IgD-negative memory B cell (primary cell): ENCODE results near the gene AIPL1. TPM values are rescaled to one million over a fixed set of nuclear protein-coding genes. Genes with fewer than 3 reads are reported as not detected.

Source experiments
- H3K27ac Mint-ChIP-seq, 3 donors: one replicate each; pipeline ENCODE4 v1.8.0; 2020 to 2022; ENCODE audit warnings: mild to moderate bottlenecking in 3 of 3, mixed read lengths in 3 of 3, moderate library complexity in 1 of 3
- H3K27me3 Mint-ChIP-seq: one replicate; pipeline ENCODE4 v1.8.0; 2021; ENCODE audit warnings: mixed read lengths
- H3K36me3 Mint-ChIP-seq: one replicate; pipeline ENCODE4 v1.8.0; 2020; ENCODE audit warnings: mild to moderate bottlenecking, mixed read lengths
- H3K4me1 Mint-ChIP-seq, 3 donors: one replicate each; pipeline ENCODE4 v1.8.0; 2020 to 2022; ENCODE audit warnings: mixed read lengths in 3 of 3, mild to moderate bottlenecking in 1 of 3
- H3K4me3 Mint-ChIP-seq, 4 donors: one replicate each; pipeline ENCODE4 v1.8.0; 2020 to 2022; ENCODE audit warnings: mild to moderate bottlenecking in 4 of 4, mixed read lengths in 4 of 4, moderate library complexity in 3 of 4
- H3K9me3 Mint-ChIP-seq, 3 donors: one replicate each; pipeline ENCODE4 v1.8.0; 2020 to 2021; ENCODE audit warnings: mixed read lengths in 3 of 3, mild to moderate bottlenecking in 1 of 3
- polyA plus RNA-seq: library from polyadenylated mRNA; unstranded; fragments of 300-500 nt; fragmentation: Illumina TruSeq; gene quantifications from one replicate; pipeline ENCODE4 v1.2.3, GENCODE V29; 2021

Gene AIPL1
- polyA plus RNA-seq, 1 donor from 2014 or later: not detected

DNA sequence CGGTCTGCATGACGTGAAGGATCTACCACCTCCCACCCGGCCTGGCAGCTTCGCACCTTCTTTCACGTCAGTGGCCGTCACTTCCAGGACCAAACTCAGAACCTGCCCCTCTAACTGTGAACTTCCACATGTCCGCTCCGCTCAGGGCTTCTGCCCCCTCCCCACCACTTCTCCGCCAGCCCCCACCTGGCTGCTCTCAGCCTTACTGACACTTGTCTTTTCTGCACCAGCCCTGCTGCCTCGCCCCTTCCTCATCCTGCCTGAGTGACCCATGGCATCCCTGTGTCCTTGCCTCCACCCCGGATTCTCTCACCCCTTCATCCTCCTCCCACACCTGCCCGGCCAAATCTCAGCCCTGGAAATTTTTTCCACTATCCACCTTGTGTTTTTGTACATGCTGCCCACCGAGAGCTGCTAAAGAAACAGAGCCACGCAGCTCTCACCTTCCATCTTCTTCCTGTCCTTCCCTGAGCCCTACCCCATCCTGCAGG, 23.6 kb upstream of the AIPL1 start:
- peaks cover 4 to 7% (median 7%) of the 10 kb centered on the region in 3 donors for H3K4me1 Mint-ChIP-seq
- H3K9me3 Mint-ChIP-seq: no peaks in the 10 kb centered on the region
- H3K27ac Mint-ChIP-seq: no peak overlapping the region
- H3K36me3 Mint-ChIP-seq: no peaks in the 10 kb centered on the region
- H3K4me3 Mint-ChIP-seq: no peak overlapping the region
- H3K27me3 Mint-ChIP-seq: peaks cover 7% of the 10 kb centered on the region

- Mint-ChIP-seq H3K27me3 (peaks cover 7% of the 10 kb centered on the region), H3K36me3 (no peaks in the 10 kb centered on the region), H3K9me3 (no peaks in the 10 kb centered on the region), H3K4me3 (no peak overlapping the region), H3K4me1 (peaks cover 7 to 9% (median 8%) of the 10 kb centered on the region in 3 donors), H3K27ac (no peak overlapping the region)
Observed at GRCh38 chr17:6457688-6458459, 23.0 kb upstream of the AIPL1 start.

DNA sequence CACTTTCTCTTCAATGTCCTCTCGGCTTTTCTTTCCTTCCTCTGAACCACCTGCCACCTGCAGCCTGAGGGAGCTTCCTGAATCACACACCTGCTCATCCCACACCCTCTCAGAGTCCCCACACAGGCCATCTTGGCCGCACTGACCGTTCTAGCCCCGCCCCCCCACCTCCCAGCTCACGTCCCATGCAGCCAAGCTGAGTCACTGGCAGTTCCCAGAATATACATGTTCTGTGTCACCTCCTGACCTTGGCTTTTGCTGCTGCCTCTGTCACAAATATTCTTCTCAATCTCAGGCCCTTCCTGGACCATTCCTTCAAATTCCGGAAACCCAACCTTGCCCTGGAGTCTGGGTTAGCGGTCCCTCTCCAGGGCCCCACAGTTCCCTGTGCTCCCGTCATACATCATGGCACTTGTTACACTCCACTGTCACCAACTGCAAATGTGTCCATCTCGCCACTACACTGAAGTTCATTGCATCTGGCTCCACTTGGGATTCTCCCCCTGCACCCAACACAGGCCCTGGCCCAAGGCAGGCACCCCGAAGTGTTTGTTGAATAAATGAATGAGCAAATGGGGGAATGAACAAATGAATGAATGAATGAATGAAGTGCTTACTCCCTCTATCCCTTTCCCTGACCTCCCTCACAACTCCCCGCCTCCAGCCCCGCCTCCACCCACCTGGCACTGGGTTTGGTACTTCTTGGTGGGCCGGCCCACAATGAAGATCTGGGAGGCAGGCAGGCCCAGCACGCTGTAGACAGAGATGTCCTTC, 22.2 kb upstream of the AIPL1 start:
- Mint-ChIP-seq H3K4me1 (peaks cover 6 to 14% (median 8%) of the 10 kb centered on the region in 3 donors), H3K27me3 (peaks cover 5% of the 10 kb centered on the region), H3K27ac (peak overlapping the region in 1 of 3 donors; percentile 29), H3K9me3 (no peaks in the 10 kb centered on the region), H3K36me3 (no peaks in the 10 kb centered on the region), H3K4me3 (no peak overlapping the region)

- Mint-ChIP-seq H3K27ac (peak overlapping the region in 1 of 3 donors; percentile 6), H3K9me3 (no peaks in the 10 kb centered on the region), H3K4me3 (peak overlapping the region in 1 of 4 donors; percentile 19), H3K36me3 (no peaks in the 10 kb centered on the region), H3K27me3 (peaks cover 5% of the 10 kb centered on the region), H3K4me1 (peaks cover 7 to 14% (median 8%) of the 10 kb centered on the region in 3 donors)
Observed at GRCh38 chr17:6456321-6456720, 21.4 kb upstream of the AIPL1 start.

GRCh38 chr17:6455321-6455705, 20.4 kb upstream of the AIPL1 start:
- H3K27ac Mint-ChIP-seq: peak overlapping the region in 1 of 3 donors; percentile 92
- peaks cover 5% of the 10 kb centered on the region for H3K27me3 Mint-ChIP-seq
- peaks cover 11 to 17% (median 13%) of the 10 kb centered on the region in 3 donors for H3K4me1 Mint-ChIP-seq
- peak overlapping the region in 3 of 4 donors; percentile 48 to 85 (median 82) for H3K4me3 Mint-ChIP-seq
- H3K9me3 Mint-ChIP-seq: no peaks in the 10 kb centered on the region
- no peaks in the 10 kb centered on the region for H3K36me3 Mint-ChIP-seq

DNA sequence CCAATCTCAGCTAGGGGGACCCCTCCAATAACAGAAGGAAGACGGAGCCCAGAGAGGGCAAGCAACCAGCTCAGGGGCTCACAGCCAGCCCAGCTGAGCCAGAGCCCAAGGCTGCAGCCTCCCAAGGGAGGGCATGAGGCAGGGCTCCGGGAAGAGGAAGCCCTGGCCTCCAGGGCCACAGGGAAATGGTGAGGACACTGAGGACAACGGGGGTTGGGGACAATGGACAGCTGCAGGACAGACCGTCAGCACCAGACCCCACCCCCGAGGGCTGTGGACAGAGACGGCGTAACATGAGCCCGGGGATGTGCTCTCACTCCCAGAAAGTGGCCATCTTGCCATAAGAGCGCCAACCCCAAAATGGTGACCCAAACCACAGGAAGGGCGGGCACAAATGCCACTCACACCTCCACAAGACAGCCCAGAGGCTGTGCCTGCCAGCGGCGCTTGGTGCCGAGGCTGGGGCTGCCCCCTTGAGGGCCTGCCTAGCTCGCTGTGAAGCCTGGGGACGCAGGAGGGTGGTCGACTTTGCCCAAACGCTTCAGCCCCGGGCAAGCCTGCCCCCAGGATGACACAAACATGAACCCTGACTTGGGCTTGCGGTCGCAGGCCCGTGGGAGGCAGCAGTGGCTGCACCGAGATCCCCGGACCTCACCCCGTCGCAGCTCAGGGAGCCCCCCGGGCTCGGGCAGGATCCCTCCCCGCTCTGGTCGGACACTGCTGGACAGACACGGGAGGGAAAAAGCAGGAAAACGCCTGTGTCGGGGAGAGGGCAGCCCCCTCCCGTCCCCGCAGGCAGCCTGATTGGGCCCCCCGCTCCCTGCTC, 19.8 kb upstream of the AIPL1 start:
- Mint-ChIP-seq H3K27me3 (peaks cover 3% of the 10 kb centered on the region), H3K9me3 (no peaks in the 10 kb centered on the region), H3K27ac (peak overlapping the region in 1 of 3 donors; percentile 56), H3K4me3 (no peak overlapping the region), H3K4me1 (peaks cover 11 to 17% (median 13%) of the 10 kb centered on the region in 3 donors), H3K36me3 (no peaks in the 10 kb centered on the region)

- Mint-ChIP-seq H3K27me3 (peaks cover 4% of the 10 kb centered on the region), H3K9me3 (no peaks in the 10 kb centered on the region), H3K27ac (peak overlapping the region; percentile 53 to 75 (median 56)), H3K36me3 (no peaks in the 10 kb centered on the region), H3K4me3 (peak overlapping the region in 1 of 4 donors; percentile 82), H3K4me1 (peaks cover 11 to 17% (median 13%) of the 10 kb centered on the region in 3 donors)
Observed at GRCh38 chr17:6453279-6454024, 18.5 kb upstream of the AIPL1 start.

GRCh38 chr17:6452471-6453266, 17.7 kb upstream of the AIPL1 start:
- peaks cover 4% of the 10 kb centered on the region for H3K27me3 Mint-ChIP-seq
- H3K4me3 Mint-ChIP-seq: no peak overlapping the region
- H3K27ac Mint-ChIP-seq: no peak overlapping the region
- H3K4me1 Mint-ChIP-seq: peaks cover 11 to 17% (median 13%) of the 10 kb centered on the region in 3 donors
- H3K9me3 Mint-ChIP-seq: no peaks in the 10 kb centered on the region
- H3K36me3 Mint-ChIP-seq: no peaks in the 10 kb centered on the region

DNA sequence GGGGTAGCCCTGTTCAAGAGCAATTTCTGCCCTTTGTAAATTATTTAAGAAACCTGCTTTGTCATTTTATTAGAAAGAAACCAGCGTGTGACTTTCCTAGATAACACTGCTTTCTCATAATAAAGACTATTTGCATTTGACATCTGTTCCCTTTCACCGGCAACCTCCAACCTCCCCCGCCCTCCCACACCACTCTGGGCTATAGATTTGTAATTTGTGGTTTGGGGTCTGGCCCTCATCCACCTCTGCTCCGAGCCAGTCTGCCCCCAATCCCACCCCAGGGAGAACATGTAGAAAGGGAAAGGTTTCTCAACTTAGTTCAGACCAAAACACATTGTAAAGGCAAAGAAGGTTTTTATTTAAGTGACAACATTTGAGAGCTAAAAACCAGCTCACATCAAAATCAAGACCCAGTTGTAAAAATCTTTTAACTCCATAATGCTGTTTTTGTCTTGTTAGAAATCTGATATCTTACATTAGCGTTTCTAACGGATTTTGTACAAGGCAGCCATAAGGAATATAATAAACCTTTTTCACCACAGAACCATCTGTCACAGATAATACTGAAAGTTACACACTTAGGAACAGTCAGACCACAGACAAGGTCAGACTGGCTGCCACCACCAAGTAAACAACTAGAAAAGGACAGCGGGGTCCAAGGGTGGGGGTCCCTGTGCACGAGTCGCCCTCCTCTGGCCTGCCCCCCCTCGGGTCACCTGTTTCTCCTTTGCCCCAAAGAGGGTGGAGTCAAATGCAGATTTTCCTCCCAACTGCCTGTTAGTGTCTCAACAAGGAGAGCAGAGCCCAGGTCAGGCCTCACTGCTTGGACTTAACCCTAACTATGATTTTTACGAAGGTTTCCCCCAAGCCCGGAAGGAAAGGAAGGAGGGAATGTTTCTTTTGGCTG, 16.3 kb upstream of the AIPL1 start:
- H3K4me3 Mint-ChIP-seq: peak overlapping the region in 1 of 4 donors; percentile 37
- peaks cover 7 to 13% (median 11%) of the 10 kb centered on the region in 3 donors for H3K4me1 Mint-ChIP-seq
- no peaks in the 10 kb centered on the region for H3K36me3 Mint-ChIP-seq
- no peaks in the 10 kb centered on the region for H3K9me3 Mint-ChIP-seq
- peak overlapping the region in 1 of 3 donors; percentile 51 for H3K27ac Mint-ChIP-seq
- peaks cover 3% of the 10 kb centered on the region for H3K27me3 Mint-ChIP-seq

DNA sequence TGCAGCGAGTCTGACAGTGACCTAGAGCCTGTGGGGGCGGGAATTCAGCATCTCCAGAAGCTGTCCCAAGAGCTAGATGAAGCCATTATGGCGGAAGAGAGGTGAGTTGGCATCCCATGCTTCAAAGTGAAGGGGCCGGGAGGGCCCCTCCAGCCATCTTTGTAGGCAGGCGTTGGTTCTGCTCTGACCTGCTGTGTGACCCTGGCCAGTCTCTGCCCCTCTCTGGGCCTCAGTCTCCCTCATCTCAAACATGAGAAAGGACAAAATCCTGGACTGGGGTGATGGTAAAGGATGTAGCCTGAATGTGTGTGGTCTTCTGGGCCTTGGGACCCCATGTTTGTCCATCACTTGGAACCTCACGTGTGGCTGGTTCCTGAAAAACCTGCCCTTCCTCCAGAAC, 14.4 kb upstream of the AIPL1 start:
- peaks cover 2% of the 10 kb centered on the region for H3K27me3 Mint-ChIP-seq
- peaks cover 10 to 16% (median 14%) of the 10 kb centered on the region in 3 donors for H3K4me1 Mint-ChIP-seq
- no peak overlapping the region for H3K27ac Mint-ChIP-seq
- H3K36me3 Mint-ChIP-seq: peaks cover under 1% of the 10 kb centered on the region
- H3K9me3 Mint-ChIP-seq: no peaks in the 10 kb centered on the region
- H3K4me3 Mint-ChIP-seq: no peak overlapping the region

- H3K27me3 Mint-ChIP-seq: peaks cover 2% of the 10 kb centered on the region
- peak overlapping the region in 2 of 4 donors; percentile 49 to 50 for H3K4me3 Mint-ChIP-seq
- H3K27ac Mint-ChIP-seq: no peak overlapping the region
- no peaks in the 10 kb centered on the region for H3K9me3 Mint-ChIP-seq
- H3K4me1 Mint-ChIP-seq: peaks cover 15 to 17% (median 15%) of the 10 kb centered on the region in 3 donors
- peaks cover 1% of the 10 kb centered on the region for H3K36me3 Mint-ChIP-seq
Observed at GRCh38 chr17:6448473-6448872, 13.6 kb upstream of the AIPL1 start.

GRCh38 chr17:6446516-6447100, 11.7 kb upstream of the AIPL1 start:
- H3K27ac Mint-ChIP-seq: no peak overlapping the region
- peaks cover 1% of the 10 kb centered on the region for H3K36me3 Mint-ChIP-seq
- H3K27me3 Mint-ChIP-seq: peaks cover 2% of the 10 kb centered on the region
- H3K9me3 Mint-ChIP-seq: no peaks in the 10 kb centered on the region
- H3K4me3 Mint-ChIP-seq: peak overlapping the region in 1 of 4 donors; percentile 33
- H3K4me1 Mint-ChIP-seq: peaks cover 12 to 17% (median 15%) of the 10 kb centered on the region in 3 donors
